Measurements from ENCODE around the gene CCDC86. TPM values are rescaled to one million over a fixed set of nuclear protein-coding genes. Genes with fewer than 3 reads are reported as not detected.

Gene CCDC86
- total and polyA plus RNA-seq, 3 donors from 2014 or later, result 60.7 to 134 (median 64.7) TPM

GRCh38 chr11:60864856-60865513 lies 23.1 kb downstream of the CCDC86 start:
- Histone ChIP-seq H3K27me3 (no peaks in the 10 kb centered on the region), H3K9me3 (no peaks in the 10 kb centered on the region), H3K4me3 (no peak overlapping the region), H3K27ac (no peak overlapping the region), H3K4me1 (peaks cover 13% of the 10 kb centered on the region), H3K36me3 (ENCODE audit: low read depth, missing control alignments) (no peaks in the 10 kb centered on the region)
- TF ChIP-seq POLR2A (IDR thresholded peaks at IDR 0.05), result no peak
- intact Hi-C loops (cut with DNase I; ENCODE audit: low total_unique reads), result no loop called here
- peak; percentile 14 for DNase-seq
- whole genome bisulfite sequencing, 2 donors, result 68 to 77% methylated on average over 7 of the region's 7 CpGs

GRCh38 chr11:60866911-60867870 lies 25.3 kb downstream of the CCDC86 start, which contains the start of gene ZP1:
ZP1 (plus strand) TSS chr11:60867542; CDS start chr11:60867562, 20 bp downstream.
- H3K27ac ChIP-seq, result no peak within 1 kb of the TSS
- WGBS, 2 donors, result 74 to 75% methylated on average over 3 to 13 of the region's 13 CpGs

GRCh38 chr11:60867871-60868681 lies 26.2 kb downstream of the CCDC86 start:
- WGBS, 2 donors, result 88 to 90% methylated on average over 10 of the region's 10 CpGs
- no peak for TF ChIP-seq POLR2A (IDR thresholded peaks at IDR 0.05)
- TF ChIP-seq CTCF (IDR thresholded peaks at IDR 0.05), result no peak
- DNase-seq, result peak; percentile 9
- intact Hi-C loops (cut with DNase I; ENCODE audit: low total_unique reads), result no loop called here
- H3K27ac ChIP-seq, result no peak overlapping the region
- no peaks in the 10 kb centered on the region for H3K36me3 ChIP-seq (ENCODE audit: low read depth, missing control alignments)
- H3K27me3 ChIP-seq, result no peaks in the 10 kb centered on the region
- H3K4me3 ChIP-seq, result no peak overlapping the region
- peaks cover 26% of the 10 kb centered on the region for H3K4me1 ChIP-seq
- H3K9me3 ChIP-seq, result no peaks in the 10 kb centered on the region

More at GRCh38 chr11:60866911-60867870, 25.3 kb downstream of the CCDC86 start, which contains the start of gene ZP1:
- Histone ChIP-seq H3K36me3 (ENCODE audit: low read depth, missing control alignments) (no peaks in the 10 kb centered on the region), H3K4me1 (peaks cover 26% of the 10 kb centered on the region), H3K9me3 (no peaks in the 10 kb centered on the region), H3K4me3 (no peak within 1 kb of the TSS), H3K27me3 (no peaks in the 10 kb centered on the region)
- no peak for DNase-seq
- intact Hi-C loops (cut with DNase I; ENCODE audit: low total_unique reads), result no loop called here
- no peak for TF ChIP-seq CTCF (IDR thresholded peaks at IDR 0.05)
- TF ChIP-seq POLR2A (IDR thresholded peaks at IDR 0.05), result no peak

DNA sequence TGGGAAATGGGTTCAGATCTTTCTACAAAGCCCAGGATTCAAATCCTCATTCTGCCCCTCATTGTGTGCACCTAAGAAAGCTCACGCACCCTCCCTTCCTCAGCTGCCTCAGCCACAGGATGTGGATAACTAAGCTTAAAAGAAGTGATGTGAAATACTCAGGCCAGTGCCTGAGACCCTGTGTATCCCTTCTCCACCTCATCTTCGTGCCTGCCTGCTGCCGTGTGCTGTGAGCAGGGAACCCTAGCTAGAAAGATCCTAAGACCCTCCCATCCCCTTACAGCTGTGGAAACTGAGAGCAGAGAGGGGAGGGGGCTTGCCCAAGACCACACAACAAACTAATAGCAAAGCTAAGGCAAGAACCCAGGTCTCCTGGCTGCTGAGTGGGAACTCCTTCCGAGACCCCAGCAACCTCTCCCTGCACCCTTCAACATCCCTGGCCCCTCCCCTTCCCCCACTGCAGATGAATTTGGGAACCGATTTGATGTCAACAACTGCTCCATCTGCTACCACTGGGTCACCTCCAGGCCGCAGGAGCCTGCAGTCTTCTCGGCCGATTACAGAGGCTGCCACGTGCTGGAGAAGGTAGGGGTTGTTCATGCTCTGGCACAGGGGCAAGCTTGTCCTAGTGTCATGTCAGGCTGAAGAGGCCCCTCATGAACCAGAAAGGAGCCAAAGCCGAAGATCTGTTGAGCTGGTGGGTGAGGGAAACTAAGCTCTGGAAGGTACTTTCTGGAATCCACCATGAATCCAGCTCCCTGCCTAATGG lies 27.0 kb downstream of the CCDC86 start:
- 89 to 94% methylated on average over 9 to 10 of the region's 10 CpGs for WGBS, 2 donors
- DNase-seq, result peak; percentile 11
- TF ChIP-seq POLR2A (IDR thresholded peaks at IDR 0.05) (no peak), CTCF (IDR thresholded peaks at IDR 0.05) (no peak)
- peaks cover 23% of the 10 kb centered on the region for H3K4me1 ChIP-seq
- intact Hi-C loops (cut with DNase I; ENCODE audit: low total_unique reads), result no loop called here
- H3K27me3 ChIP-seq, result no peaks in the 10 kb centered on the region
- H3K36me3 ChIP-seq (ENCODE audit: low read depth, missing control alignments), result no peaks in the 10 kb centered on the region
- no peak overlapping the region for H3K4me3 ChIP-seq
- no peaks in the 10 kb centered on the region for H3K9me3 ChIP-seq
- no peak overlapping the region for H3K27ac ChIP-seq
